Epithelial cell of prostate (primary cell): Measurements from ENCODE around the gene LRMDA.
"Not testable (repeated sequence)": the region's sequence is repeated elsewhere in the genome, so short reads cannot be mapped to it uniquely, and the experiment has no call there.

Experiments
- DNase-seq: peaks from one replicate; pipeline ENCODE4 v3.0.0-alpha.2; 2011; ENCODE audit warnings: low read depth, low spot score
- H3K27ac ChIP-seq: fragments of 450-650 bp; 2 replicates; pipeline ENCODE4 v1.5.1; 2017; ENCODE audit warnings: mild to moderate bottlenecking

Gene LRMDA

DNA sequence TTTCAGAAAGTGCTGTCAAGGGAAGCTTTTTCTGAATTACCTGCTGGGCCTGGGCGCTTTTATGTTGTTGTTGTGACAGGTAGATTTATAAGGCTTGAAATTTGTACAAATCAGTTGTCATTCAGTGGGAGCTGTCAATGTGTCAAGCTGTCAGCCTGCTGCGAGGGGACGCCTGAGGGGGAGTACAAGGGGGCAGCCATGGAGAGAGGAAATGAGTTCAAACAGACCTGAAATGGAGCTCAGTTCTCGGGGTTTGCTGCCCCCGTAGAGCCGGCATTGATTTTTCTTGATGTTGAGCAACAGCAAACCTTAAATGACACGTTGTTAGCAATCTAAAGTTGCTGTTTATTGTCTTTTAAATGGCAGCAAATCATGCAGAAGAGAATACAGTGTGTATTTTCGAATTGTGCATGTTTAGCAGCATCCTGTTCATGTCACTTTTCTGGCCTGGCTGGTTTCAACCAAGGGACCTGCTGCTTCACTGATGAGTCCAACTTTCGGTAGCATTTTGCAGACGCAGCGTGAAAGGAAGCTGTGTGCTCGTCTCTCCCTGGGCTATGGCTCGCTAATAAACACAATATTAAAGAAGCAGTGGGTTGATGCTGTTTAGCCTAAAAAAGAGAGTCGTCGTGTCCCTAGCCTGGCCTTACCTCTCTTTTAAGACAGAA is 166.5 kb downstream of the LRMDA start:
- DNase-seq = no peak
- H3K27ac ChIP-seq = no peak overlapping the region

GRCh38 chr10:75598998-75599397 is 167.6 kb downstream of the LRMDA start:
- no peak overlapping the region for H3K27ac ChIP-seq
- DNase-seq = no peak

DNA sequence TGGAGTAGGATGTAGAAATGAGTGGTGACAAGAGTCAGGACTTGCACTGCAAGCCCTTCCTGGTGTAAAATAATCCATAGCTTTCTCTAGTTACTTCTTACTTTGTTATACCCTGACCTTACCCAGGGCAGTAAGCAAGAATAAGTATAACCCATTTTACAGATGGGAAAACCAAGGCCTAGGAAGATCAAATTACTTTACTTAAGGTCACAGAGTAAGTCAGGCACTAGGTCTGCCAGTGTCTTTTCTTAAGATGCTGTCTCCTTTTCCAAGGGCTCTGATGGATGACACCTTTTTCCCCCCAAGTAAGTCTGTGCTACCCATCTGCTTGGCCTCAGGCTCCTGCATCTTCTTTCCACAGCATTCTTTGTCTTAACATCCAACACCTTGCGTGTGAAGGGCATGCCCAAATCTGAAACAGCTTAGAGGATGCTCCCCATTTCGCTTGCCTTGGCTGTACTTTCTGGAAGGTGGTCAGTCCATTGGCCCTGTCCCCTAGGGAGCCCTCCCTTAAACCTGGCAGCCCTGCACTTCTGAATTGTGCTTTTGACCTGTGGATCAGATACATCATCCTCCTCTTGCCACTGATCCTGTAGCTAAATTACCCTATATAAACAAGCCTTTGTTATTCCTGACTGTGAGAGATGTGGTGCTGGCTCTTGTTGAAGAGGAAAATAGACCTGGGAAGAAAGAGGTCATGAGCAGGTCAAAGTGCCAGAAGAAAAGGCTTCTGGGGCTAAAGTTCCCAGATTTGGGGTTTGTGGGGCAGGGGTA is 168.6 kb downstream of the LRMDA start:
- no peak for DNase-seq
- no peak overlapping the region for H3K27ac ChIP-seq

DNA sequence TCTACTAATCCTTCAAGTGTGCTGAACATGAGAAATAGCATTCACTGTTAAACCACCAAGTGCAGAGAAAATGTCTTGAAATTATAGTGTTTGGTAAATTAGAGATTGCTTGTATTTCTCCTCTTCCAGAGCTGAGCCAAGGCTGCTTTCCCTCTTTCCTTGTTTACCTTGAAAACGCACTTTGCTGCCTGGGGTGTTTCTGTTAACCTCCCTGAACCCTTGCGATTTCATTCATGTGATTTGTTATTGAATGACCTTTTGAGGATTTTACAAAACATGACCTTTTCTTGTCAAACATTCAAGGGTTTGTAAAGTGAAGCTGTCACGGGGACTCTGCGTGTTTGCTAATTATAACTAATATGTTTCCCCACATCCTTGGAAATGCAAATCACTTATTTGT is 169.4 kb downstream of the LRMDA start:
- DNase-seq = no peak
- no peak overlapping the region for H3K27ac ChIP-seq

DNA sequence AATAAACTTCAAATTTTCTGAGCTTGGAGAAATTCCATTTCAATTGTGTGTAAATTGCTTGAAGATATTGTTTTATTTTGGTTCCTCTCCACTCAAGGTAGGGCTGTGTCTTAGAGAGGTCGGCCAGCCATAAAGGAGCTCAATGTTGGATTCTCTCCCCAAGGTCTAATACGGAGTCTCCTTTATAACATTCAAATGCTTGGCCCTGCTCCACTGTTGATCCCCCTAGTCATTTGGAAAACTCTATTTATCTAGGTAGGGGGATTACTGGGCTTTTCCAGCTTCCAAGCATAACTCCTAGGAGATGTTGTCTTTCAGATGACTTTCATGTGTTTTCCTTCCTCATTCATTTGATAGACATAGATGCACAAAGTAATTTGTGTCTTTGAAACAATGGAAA is 170.9 kb downstream of the LRMDA start:
- no peak for DNase-seq
- no peak overlapping the region for H3K27ac ChIP-seq

- H3K27ac ChIP-seq = no peak overlapping the region
- DNase-seq = no peak
These were observed 173.7 kb downstream of the LRMDA start for GRCh38 chr10:75605096-75605495.

DNA sequence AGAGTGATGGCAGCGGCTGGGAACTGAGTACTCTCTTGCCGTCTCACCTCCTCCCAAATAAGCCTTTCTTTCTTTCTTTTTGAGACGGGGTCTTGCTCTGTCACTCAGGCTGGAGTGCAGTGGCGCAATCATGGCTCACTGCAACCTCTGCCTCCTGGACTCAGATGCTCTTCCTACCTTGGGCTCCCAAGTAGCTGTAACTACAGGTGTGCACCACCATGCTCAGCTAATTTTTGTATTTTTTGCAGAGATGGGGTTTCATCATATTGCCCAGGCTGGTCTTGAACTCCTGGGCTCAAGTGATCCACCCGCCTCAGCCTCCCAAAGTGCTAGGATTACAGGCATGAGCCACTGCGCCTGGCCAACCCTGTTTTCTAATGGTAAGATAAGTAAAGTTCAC is 174.4 kb downstream of the LRMDA start:
- not testable (repeated sequence) for H3K27ac ChIP-seq, DNase-seq

- H3K27ac ChIP-seq = no peak overlapping the region
- no peak for DNase-seq
These were observed 174.9 kb downstream of the LRMDA start for GRCh38 chr10:75606203-75606779.

GRCh38 chr10:75607576-75607975 is 176.2 kb downstream of the LRMDA start:
- DNase-seq = no peak
- H3K27ac ChIP-seq = no peak overlapping the region

GRCh38 chr10:75610183-75610582 is 178.8 kb downstream of the LRMDA start:
- no peak overlapping the region for H3K27ac ChIP-seq
- no peak for DNase-seq

GRCh38 chr10:75611172-75611992 is 180.0 kb downstream of the LRMDA start:
- DNase-seq = no peak
- H3K27ac ChIP-seq = no peak overlapping the region

GRCh38 chr10:75611993-75612372 is 180.6 kb downstream of the LRMDA start:
- no peak overlapping the region for H3K27ac ChIP-seq
- DNase-seq = no peak

DNA sequence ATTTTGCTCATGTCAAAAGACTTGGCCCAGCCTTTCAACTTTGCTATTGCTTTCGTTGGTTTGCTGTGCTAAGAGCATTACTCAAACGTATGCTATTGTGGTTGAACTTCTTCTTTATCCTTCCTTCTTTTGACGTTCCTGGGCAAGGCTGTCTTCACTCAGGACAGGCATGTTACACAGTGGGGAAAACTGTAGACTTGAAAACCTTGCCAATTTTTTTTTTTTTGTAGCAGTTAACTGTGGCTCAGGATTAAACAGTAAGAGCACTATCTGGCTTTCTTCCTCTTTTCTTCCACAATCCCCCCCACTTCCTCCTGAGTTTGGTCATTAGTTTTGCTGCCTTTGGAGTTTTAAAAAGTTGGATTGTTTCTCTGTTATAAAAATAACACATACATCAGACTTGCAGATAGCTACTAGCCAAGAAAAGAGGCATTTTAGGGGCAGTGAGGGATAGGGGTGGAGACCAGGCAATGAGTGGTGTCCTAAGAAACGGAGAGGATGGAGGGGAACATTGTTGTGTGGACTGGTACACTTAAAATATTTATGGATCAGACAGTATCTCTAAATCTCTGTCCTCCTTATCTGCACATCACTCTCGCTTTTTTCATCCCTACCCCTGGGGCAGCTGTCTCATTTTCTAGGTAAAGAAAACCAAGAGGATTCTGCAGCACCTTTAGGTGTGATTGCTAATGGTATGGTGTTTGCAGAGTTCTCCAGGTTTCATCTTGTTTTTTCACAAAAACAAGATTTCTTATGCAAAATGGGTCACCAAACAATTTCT is 181.7 kb downstream of the LRMDA start:
- H3K27ac ChIP-seq = no peak overlapping the region
- DNase-seq = no peak

DNA sequence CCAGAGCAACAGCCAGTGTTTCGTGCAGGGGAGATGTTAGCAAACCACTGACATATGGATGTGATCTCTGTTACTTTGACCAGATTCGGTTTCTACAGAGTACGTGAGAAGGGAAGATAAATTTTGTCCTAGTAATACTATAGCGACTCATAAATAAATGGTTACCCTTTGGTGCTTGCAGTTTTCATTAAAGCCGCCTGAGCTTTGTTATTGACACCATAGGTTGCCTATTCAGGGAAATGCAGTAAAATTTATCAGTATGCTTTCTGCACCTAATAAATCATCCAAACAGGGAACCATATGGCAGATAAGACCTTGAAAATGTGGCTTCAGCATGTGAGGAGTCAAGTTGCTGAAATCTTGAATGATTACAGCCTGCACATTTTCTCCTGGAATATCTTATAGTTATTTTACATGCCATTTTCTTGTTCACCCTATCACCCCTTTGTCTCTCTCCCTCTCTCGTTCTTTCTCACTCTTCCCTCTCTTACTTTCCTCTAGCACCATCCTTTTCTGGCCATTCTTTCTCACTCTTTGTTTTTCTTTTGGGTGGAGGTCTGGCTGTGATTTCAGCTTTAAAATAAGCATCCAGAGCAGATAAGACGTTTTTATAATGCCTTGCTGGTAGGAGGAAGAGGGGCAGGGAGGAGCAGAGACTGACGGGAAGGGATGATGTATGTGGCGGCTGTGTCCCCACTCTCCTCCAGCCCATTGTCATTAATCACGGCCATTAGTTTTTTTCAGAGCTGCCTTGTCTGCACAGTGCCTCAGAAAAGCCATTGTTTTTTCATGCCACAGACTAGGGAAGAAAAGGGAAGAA is 182.5 kb downstream of the LRMDA start:
- H3K27ac ChIP-seq = no peak overlapping the region
- DNase-seq = no peak

GRCh38 chr10:75616076-75616475 is 184.7 kb downstream of the LRMDA start:
- H3K27ac ChIP-seq = no peak overlapping the region

DNA sequence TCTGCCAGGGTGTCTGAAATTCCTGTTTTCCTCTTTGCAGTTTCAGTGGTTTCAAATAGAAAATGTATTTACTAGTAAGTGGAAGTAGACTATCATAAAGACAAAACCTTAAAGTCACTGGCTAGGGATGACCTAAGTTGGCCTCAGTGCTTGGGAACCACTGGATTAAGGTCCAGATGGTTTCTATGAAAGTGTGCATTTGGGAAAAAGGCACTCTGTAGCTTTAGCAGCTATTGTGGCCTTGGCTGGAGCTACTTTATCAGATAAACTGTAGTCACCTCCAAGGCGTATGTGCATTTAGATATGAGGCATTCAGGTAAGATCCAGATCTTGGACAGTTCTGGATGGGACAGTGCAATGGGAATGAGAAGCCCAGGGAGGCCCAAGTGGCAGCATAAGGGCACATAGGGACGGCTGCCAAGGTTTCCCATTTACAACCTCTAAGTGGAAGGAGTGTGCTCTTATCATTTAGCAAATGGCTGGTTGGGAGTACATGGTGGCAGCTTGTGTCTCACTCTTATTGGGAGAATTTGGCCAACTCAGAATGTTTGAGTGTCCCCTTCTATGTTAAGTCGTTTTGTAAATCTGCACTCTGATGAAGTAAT is 185.6 kb downstream of the LRMDA start:
- no peak for DNase-seq
- no peak overlapping the region for H3K27ac ChIP-seq

More at GRCh38 chr10:75616076-75616475, 184.7 kb downstream of the LRMDA start:
- DNase-seq = no peak

DNA sequence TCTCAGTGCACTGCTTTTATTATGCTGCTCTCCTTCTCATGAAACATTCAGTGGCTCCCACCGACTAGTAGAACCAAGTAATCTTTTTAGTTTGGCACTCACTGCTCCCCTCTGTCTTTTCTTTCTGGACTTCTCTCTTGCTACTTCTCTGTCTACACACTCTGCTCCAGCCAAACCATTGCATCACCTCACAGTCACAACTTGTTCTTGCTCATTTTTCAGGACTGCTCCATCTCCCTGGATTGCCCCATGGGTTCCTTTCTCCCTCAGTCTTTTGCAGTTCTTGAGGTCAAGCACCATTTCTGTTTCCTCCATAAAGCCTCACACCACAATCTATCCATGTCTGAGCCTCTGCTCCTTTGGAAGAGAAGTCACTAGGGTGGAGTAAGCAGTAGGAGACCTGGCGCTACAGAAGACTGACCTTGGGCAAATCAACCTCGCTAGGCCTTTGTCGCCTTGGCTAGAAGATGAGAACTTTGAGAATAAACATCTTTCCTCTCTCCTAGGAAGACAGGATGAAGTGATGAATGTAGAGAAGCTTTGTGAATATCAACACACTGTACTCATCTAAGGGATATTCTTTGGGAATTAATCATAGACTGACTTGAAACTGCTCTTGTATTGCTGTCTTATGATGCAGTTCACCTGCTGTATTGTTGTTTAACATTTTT is 186.2 kb downstream of the LRMDA start:
- no peak for DNase-seq
- H3K27ac ChIP-seq = no peak overlapping the region

GRCh38 chr10:75619635-75620034 is 188.2 kb downstream of the LRMDA start:
- H3K27ac ChIP-seq = no peak overlapping the region
- no peak for DNase-seq
